Keratinocyte (primary cell): Measurements from ENCODE around the gene BAZ1B.

Experiments
- CTCF ChIP-seq, 3 experiments: IDR thresholded peaks in 1 of 3; conservative IDR thresholded peaks in 1 of 3; optimal IDR thresholded peaks in 1 of 3; 2 replicates in 2 of 3; 3 replicates in 1 of 3; pipeline versions ENCODE3 to v1.5.1; 2011; ENCODE audit warnings: low read length in 3 of 3, mild to moderate bottlenecking in 3 of 3, moderate library complexity in 2 of 3, control low read depth in 1 of 3, inconsistent platforms in 1 of 3; ENCODE audit not compliant: insufficient read depth in 2 of 3; ENCODE audit errors: extremely low read depth in 1 of 3
- EZH2 ChIP-seq: IDR thresholded peaks from one replicate; pipeline ENCODE4 v1.6.1; 2012; ENCODE audit warnings: inconsistent platforms, mild to moderate bottlenecking, low read length, moderate library complexity

DNA sequence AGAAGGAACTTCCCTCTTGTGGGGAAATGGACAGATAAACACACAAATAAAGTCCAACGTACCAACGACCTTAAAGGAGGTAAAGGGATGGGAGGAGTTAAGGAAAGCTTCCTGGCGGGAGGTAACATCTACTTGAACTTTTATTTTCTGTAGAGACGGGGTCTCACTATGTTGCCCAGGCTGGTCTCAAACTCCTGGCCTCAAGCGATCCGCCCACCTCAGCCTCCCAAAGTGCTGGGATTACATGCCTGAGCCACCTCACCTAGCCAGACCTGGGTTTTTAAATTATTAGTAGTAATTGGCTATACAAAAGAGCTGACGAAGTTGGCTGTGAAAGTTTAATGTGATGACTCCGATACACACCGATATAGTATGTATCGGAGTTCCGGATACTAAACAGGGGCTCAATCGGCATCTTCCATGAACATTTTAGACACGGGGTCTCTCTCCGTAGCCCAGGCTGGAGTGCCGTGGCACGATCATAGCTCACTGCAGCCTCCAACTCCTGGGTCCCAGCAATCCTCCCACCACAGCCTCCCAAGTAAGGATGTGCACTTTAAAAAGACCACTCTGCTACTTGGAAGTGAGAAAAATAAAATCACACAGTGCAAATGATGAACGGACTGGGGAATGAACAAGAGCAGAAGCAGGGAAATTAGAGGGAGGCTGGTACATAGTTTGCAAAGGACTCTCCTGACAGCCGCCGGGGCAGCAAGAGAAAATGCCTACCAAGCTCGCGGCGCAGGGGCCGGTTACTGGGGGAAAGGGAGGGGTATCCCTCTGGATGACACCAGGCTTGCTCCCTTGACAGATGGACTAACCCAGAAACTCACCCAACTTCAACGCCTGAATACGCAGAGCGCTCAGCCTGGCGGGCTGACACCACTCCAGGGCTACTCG, 34.4 kb upstream of the BAZ1B start:
- TF ChIP-seq CTCF (optimal IDR thresholded peaks at IDR 0.05 in 1 of 3, IDR thresholded peaks at IDR 0.05 in 1 of 3, conservative IDR thresholded peaks at IDR 0.05 in 1 of 3; ENCODE audit: extremely low read depth in 1 of 3, insufficient read depth in 2 of 3, low read length in 3 of 3) (no peak), EZH2 (no peak)
